Effector CD8-positive, alpha-beta T cell (primary cell): ENCODE data around the gene SSR1.
A peak's percentile ranks its signal among the peaks of the same experiment; 100 is the strongest.
"Not testable (repeated sequence)": the region's sequence is repeated elsewhere in the genome, so short reads cannot be mapped to it uniquely, and the experiment has no call there.

Experiments
- DNase-seq: peaks from one replicate; lab custom pipeline; 2025; lab: John Stamatoyannopoulos, UW
- total RNA-seq, 4 experiments: gene quantifications; one replicate each; lab custom pipeline; 2026; lab: John Stamatoyannopoulos, UW

SSR1 gene
- total RNA-seq: 110 to 137 (median 125) reads per million in 4 experiments

DNA sequence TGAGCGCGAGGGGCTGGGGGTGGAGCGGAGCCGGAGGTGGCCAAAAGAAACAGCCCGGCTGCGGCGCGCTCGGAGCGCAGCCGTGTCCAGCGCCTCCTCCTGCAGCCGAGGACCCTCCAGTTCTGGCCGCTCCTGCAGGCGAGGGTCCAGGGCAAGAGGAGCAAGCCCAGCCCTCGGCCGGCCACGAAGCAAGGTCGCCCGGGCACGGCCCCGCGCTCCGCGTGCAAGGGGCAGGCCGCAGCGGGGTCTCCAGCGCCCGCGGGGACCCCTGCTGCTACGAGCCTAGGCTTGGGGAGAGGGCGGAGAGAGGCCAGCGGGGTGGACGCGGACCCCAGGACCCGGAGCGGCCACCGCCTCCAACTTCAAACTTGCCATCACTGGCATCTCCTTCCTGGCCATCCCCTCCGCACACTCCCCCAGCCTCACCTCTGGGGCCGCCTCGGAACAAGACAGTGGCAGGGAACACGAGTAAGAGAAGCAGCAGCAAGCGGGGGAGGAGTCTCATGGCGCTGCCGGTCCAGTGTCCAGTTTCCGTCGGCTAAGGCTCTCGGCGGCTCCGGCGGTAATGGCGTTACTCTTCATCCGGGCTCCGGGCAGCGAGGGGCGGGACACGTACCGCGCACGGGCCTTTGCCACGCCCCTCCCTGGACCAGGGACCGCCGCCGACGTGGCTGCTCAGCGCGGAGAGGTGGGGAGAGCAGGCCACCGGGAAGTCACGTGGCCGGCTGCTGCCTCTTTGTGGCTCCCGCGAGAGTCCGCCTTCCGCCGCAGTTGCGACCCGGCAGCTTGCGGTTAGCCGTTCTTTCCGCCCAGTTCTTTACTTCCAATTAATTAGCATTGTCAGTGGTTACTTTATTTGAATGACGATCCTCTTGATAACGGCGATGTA is at the start of gene SSR1:
Gene SSR1, minus strand, starts transcription at position 584 of the 889 bp plus-strand sequence. Its CDS starts 79 bp downstream, at position 505.
- DNase-seq: peak; percentile 79

GRCh38 chr6:7351916-7352315 is 38.9 kb upstream of the SSR1 start:
- not testable (repeated sequence) for DNase-seq

DNA sequence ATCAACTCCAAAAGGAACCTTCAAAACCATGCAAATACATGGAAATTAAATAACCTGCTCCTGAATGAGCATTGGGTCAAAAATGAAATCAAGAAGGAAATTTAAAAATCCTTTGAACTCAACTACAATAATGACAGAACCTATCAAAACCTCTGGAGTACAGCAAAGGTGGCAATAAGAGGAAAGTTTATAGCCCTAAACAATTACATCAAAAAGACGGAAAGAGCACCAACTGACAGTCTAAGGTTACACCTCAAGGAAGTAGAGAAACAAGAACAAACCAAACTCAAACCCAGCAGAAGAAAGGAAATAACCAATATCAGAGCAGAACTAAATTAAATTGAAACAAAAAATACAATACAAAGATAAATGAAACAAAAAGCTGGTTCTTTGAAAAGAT is 37.6 kb upstream of the SSR1 start:
- DNase-seq: not testable (repeated sequence)

DNA sequence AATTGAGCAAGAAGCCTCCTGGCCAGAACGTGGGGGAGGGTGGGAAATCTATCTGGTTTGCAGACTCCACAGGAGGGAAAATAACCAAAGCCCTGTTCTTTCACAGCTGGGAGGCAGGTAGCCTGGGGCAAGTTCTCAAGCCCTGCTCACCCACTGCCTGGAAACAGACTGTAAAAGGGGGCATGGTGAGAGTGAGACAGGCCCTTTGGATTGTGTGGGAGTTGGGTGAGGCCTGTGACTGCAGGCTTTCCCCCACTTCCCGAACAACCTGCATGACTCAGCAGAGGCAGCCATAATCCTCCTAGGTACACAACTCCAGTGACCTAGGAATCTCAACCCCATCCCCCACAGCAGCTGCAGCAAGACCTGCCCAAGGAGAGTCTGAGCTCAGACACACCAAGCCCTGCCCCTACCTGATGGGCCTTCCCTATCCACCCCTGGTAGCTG is 34.6 kb upstream of the SSR1 start:
- not testable (repeated sequence) for DNase-seq

DNA sequence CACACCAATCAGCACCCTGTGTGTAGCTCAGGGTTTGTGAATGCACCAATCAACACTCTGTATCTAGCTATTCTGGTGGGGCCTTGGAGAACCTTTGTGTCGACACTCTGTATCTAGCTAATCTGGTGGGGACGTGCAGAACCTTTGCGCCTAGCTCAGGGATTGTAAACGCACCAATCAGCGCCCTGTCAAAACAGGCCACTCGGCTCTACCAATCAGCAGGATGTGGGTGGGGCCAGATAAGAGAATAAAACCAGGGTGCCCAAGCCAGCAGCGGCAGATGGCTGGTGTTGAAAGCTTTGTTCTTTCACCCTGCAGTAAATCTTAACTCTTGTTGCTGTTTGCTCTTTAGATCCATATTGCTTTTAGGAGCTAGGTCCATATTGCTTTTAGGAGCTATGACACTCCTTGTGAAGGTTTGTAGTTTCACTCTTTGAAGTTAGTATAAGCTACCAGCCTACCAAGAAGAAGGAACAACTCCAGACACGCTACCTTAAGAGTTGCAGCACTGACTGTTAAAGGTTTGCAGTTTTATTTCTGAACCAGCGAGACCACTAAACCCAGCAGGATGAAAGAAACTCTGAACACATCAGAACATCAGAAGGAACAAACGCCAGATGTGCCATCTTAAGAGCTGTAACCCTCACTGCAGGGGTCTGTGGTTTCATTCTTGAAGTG is 31.9 kb upstream of the SSR1 start:
- not testable (repeated sequence) for DNase-seq

- DNase-seq: no peak
These were observed 30.8 kb upstream of the SSR1 start for GRCh38 chr6:7343546-7344475.

DNA sequence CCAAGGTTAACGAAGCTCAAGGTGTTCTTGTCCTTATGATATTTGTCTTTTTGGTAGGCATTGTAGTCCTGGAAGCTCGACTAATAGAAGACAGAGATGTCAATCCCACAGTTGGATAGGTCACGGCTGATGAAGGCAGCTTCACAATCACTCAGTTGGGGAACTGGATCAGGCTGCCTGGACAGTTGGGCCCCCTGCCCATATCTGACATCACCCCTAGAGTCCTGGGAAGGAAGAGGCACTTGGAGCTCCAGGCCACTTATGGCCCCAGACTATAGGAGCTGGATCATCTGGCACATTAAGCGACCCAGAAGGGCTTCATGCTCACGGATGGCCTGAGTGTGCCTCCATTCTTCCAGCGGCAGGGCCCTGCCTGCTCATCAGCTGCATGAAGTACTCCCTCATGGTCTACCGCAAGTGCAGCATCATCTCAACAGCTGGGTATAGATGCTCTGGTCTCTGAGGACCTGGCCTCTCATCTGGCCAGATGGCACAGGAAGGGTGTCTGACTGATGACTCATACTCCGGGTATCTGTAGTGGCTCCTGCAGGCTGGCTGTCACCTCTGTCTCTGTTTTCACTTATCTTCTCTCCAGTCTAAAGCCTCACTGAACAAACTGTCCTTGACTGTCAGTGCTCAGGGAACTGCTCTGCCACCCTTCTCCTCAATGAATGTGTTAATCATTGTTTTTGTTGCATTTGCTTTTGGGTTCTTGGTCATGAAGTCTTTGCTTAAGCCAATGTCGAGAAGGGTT is 29.2 kb upstream of the SSR1 start:
- DNase-seq: no peak

DNA sequence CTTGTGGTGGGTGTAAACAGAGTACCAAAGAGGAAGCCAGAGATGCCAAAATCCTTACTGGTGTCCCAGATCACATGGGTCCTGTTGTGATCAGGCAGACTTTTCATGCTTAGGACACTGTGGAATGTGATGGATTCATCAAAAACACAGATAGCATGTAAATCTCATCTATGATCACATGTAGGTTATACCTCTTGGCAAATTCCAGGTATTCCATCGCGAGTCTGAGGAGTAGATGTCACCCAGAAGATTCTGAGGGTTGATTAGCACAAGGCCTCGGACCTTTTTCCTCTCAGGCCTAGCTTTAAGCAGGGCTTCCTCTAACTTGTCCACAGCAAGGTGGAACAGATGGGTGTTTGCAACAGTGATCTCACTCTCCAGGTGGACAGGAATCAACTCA is 28.3 kb upstream of the SSR1 start:
- no peak for DNase-seq

- not testable (repeated sequence) for DNase-seq
These were observed 26.2 kb upstream of the SSR1 start for GRCh38 chr6:7339007-7339732.

GRCh38 chr6:7338031-7338430 is 25.0 kb upstream of the SSR1 start:
- DNase-seq: no peak

- no peak for DNase-seq
These were observed 22.5 kb upstream of the SSR1 start for GRCh38 chr6:7335519-7335918.

GRCh38 chr6:7334685-7335084 is 21.7 kb upstream of the SSR1 start:
- no peak for DNase-seq

DNA sequence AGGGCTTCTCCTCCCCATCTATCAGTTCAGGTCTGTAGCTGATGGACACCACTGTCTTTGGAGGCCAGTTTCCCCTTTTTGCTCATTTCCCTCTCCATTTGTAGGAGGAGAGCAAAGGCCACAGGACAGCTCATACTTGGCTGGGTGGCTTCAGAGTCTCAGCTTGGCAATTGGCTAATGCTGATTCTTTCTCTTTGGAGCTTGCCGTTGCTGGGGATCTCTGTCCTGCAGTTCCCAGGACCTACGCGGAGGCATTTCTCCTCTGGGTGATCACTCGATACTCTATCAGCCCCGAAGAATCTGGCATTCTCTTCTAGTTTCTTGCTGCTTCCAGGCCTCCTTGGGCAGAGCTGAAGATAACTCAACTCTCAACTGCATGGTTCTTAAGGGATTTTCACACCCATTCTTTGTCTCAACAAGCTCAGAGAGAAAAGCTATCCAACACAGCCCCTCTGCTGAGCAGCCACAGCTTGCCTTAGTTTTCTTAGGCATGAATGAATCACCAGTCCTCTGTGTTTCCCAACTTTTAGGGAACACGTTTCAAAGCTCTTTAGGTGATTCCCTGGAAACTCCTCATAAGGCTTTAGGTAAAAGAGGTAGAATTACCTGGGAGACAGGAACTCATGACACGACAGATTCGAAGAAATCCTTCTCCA is 19.2 kb upstream of the SSR1 start:
- no peak for DNase-seq

DNA sequence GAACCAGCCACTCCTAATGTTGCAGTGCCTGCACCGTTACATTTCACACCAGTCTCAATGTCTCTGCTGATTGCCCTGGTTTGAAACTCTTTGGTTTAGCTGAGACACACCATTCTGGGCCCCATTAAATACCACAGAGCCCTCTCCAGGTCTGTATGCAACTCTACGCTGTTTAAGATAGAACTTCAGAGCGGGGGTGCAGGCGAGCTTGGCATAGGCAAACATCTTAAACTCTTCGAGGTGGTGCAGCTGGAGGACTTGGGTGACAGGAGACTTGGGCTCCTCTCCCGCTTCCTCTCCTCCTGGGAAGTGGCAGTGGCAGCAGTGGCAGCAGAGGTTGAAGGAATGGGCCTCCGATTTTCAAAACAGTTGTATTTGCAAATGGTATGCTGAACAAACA is 18.5 kb upstream of the SSR1 start:
- DNase-seq: no peak

- DNase-seq: no peak
These were observed 15.2 kb upstream of the SSR1 start for GRCh38 chr6:7328243-7328642.

DNA sequence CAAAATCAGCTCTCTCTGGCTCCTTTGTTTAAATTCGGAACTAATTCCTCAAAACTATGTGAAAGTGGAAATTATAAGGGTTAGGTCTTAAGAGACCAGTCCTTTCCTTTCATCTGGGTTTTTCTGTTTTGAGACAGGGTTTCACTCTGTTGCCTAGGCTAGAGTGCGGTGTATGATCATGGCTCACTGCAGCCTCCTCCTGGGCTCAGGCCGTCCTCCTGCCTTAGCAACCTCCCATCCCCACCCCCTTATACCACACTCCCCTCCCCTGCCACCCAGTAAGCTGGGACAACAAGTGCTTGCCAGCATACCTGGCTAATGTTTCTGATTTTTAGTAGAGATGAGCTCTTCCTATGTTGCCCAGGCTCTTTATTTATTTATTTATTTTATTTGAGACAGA is 12.8 kb upstream of the SSR1 start:
- no peak for DNase-seq

DNA sequence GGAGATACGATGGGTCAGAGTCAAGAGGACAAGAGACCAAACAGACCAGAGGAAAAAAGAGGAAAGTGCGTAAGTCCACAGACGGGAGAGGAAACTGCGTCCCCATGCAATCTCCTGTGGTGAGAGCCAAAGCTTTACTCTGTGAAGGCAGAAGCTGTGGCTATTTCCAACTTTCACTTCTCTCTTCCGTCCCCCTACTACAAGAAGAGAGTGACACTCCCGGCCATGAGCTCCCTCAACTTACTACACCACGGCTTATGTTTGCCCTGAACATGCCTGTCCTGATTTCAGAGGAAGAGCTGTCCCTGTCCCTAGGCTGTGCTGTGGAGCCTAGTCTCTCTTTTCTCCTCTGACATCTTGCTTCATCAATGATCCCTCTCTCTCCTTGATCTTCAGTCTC is 11.5 kb upstream of the SSR1 start:
- no peak for DNase-seq

DNA sequence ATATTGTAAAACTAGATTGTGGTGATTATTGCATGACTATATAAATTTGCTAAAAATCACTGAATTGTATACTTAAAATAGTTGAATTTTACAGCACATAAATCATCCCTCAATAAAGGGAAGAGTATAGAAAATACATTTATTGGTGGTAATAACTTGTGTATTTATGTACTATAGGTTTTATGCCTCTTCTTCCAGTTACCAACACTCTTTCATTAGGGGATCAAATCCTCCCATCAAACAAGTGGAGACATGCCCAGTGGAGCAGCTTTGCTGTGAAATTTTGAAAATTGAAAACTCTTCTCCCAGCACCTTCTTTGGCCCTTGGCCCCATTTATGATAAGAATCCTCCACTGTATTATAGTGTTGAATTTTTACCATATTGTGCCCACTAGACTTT is 10.1 kb upstream of the SSR1 start:
- no peak for DNase-seq

GRCh38 chr6:7321866-7322265 is 8.9 kb upstream of the SSR1 start:
- DNase-seq: not testable (repeated sequence)

DNA sequence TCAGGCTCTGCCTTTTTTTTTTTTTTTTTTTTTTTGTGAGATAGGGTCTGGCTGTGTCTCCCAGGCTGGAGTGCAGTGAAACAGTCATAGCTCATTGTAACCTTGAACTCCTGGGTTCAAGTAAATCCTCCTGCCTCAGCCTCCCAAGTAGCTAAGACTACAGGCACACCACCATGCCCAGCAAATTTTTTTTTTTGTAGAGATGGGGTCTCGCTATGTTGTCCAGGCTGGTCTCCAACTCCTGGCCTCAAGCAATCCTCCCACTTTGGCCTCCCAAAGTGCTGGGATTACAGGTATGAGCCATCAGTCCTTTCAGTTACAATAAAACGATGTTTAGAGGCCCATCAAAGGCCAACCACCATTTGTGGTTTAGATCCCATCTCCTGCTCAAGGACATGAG is 6.4 kb upstream of the SSR1 start:
- not testable (repeated sequence) for DNase-seq
